ENCODE results near the gene MISP.
A peak's percentile ranks its signal among the peaks of the same experiment; 100 is the strongest.

The MISP gene

DNA sequence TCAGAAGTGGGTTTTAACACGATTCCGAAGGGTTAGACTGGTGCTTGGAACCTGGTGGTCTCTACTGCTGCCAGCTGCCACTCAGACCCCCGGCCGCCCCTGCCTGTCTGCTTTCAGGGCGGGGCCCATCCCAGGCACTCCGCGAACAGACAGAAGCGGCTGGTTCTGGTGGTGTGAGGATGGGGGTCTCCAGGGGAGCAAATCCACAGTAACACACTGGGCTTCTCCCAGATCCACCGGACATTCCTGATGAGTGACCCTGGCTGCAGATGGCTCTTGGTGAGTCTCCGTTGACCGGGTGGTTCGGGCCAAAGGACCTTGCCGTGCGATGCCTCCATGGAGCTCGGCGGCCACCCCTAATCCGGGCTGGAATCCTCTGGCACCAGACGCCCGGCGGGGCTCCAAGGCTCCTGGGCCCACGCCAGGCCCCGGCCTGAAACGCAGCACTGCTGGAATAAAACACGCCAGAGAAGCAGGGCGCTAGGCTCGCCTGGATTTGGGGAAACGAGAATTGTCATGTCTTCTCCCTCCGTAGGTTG lies 44.2 kb downstream of the MISP start:
- no peak for DNase-seq (ENCODE audit: extremely low spot score)
- TF ChIP-seq, protein P1, sequence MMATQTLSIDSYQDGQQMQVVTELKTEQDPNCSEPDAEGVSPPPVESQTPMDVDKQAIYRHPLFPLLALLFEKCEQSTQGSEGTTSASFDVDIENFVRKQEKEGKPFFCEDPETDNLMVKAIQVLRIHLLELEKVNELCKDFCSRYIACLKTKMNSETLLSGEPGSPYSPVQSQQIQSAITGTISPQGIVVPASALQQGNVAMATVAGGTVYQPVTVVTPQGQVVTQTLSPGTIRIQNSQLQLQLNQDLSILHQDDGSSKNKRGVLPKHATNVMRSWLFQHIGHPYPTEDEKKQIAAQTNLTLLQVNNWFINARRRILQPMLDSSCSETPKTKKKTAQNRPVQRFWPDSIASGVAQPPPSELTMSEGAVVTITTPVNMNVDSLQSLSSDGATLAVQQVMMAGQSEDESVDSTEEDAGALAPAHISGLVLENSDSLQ (IDR thresholded peaks at IDR 0.05) = no peak
- TF ChIP-seq FOXM1 (IDR thresholded peaks at IDR 0.05; ENCODE audit: borderline replicate concordance) (no peak), LEF1 (IDR thresholded peaks at IDR 0.05; ENCODE audit: borderline replicate concordance) (no peak), NFRKB (IDR thresholded peaks at IDR 0.05) (no peak), ELF4 (IDR thresholded peaks at IDR 0.05) (no peak)
- ChIA-PET POLR2A (interaction anchor here (1.5 kb wide), 1 partner anchor 69 kb away, joined by 3 read pairs; no protein-coding TSS in a partner anchor), CTCF (no interaction called here)

DNA sequence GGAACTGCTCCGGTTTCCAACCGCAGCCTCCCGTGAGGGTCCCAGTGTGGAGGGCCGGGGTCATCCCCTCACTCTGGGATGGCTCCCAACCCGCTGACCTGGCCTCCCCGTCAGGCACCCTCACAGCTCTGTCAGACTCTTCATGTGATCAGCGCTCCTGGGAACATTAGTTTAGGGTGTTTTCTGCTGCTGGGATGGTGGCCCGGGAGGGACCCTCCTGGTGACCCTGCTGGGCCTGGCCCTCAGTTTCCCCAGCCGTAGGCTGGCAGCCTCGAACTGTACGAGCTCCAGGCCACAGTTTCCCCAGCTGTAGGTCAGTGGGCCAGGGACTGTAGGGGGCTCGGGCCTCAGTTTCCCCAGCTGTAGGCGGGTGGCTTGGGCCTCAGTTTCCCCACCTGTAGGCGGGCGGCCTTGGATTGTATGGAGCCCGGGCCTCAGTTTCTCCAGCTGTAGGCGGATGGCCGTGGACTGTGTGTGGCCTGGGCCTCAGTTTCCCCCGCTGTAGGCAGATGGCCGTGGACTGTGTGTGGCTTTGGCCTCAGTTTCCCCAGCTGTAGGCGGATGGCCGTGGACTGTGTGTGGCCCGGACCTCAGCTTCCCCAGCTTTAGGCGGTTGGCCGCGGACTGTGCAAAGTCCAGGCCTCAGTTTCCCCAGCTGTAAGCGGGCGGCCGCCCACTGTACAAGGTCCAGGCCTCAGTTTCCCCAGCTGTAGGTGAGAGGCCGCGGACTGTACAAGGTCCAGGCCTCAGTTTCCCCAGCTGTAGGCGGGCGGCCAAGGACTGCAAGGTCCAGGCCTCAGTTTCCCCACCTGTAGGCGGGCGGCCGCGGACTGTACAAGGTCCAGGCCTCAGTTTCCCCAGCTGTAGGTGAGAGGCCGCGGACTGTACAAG lies 45.0 kb downstream of the MISP start:
- TF ChIP-seq SP1 (IDR thresholded peaks at IDR 0.05) (no peak), BHLHE40 (IDR thresholded peaks at IDR 0.05; ENCODE audit: borderline replicate concordance) (no peak), L3MBTL2 (conservative IDR thresholded peaks at IDR 0.05) (no peak), TARDBP (IDR thresholded peaks at IDR 0.05) (no peak), LEF1 (IDR thresholded peaks at IDR 0.05; ENCODE audit: borderline replicate concordance) (no peak), FOXM1 (IDR thresholded peaks at IDR 0.05; ENCODE audit: borderline replicate concordance) (no peak), HDGF (IDR thresholded peaks at IDR 0.05; ENCODE audit: borderline replicate concordance) (no peak), NFRKB (IDR thresholded peaks at IDR 0.05) (no peak), FOXA1 (IDR thresholded peaks at IDR 0.05) (no peak), ZNF384 (IDR thresholded peaks at IDR 0.05) (no peak), SUZ12 (IDR thresholded peaks at IDR 0.05) (no peak)
- TF ChIP-seq, protein P1 (IDR thresholded peaks at IDR 0.05) = no peak
- ChIA-PET POLR2A (interaction anchor here (1.5 kb wide), 1 partner anchor 68 kb away, joined by 3 read pairs; no protein-coding TSS in a partner anchor), CTCF (no interaction called here)
- no peak for DNase-seq (ENCODE audit: extremely low spot score)

DNA sequence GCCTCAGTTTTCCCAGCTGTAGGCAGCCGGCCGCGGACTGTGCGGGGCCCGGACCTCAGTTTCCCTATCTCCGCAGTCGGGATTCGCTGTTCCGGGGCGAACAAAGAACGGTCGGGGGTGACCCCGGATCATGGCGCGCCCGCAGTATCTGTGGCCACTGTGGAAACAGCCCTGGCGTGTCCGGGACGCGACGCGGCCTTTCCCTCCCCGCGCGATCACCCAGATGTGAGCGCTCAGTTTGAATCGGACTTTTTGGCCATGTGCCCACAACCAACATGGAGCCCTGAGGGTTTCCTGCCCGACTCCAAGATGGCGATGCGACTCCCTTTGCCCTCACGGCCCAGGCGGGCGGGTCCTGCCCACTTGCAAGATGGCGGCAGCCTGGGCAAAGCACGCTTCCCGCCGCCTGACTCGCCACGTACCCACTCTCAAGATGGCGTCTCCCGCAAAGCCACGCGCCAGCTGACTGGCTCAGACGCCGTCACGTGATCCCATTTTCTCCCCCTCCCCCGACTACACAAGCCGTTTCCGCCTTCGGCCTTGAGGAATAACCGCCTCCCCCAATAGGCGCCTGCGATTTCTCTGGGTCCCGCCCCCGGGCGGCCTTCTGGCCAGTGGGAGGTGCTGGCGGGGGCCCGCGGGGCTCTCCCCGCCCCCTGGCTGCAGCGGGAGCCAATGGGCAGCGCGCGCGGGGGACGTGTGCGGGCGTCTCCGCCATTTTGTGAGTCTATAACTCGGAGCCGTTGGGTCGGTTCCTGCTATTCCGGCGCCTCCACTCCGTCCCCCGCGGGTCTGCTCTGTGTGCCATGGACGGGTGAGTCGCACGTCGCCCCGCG lies 46.0 kb downstream of the MISP start, which contains the start of gene PTBP1:
Gene PTBP1 (plus strand): TSS at position 761 of the 836 bp plus-strand sequence. CDS start 46 bp downstream, at position 807.
- ChIA-PET CTCF (no interaction called here), POLR2A (interaction anchor here (0.6 to 1.0 kb wide), 3 partner anchors 19 to 52 kb away, joined by 3 read pairs; partner anchors contain the start of gene AZU1)
- no peak for TF ChIP-seq FOXA1 (IDR thresholded peaks at IDR 0.05)
- TF ChIP-seq HDGF (IDR thresholded peaks at IDR 0.05; ENCODE audit: borderline replicate concordance) = 0 out of 2 replicates have a peak, but pooled peaks have one; percentile 73
- TF ChIP-seq L3MBTL2 (conservative IDR thresholded peaks at IDR 0.05) = peak; percentile 64
- TF ChIP-seq SUZ12 (IDR thresholded peaks at IDR 0.05) = no peak
- no peak for TF ChIP-seq FOXK2 (IDR thresholded peaks at IDR 0.05)
- no peak for TF ChIP-seq CTBP1 (IDR thresholded peaks at IDR 0.05; ENCODE audit: borderline replicate concordance)
- TF ChIP-seq ZNF384 (IDR thresholded peaks at IDR 0.05) = no peak
- TF ChIP-seq ELF4 (IDR thresholded peaks at IDR 0.05) = peak; percentile 97
- TF ChIP-seq ARNT (IDR thresholded peaks at IDR 0.05) = no peak
- TF ChIP-seq, protein P1 (IDR thresholded peaks at IDR 0.05) = peak; percentile 97
- no peak for TF ChIP-seq LEF1 (IDR thresholded peaks at IDR 0.05; ENCODE audit: borderline replicate concordance)
- no peak; the same call in 1 of the 2 replicates for TF ChIP-seq NFRKB (IDR thresholded peaks at IDR 0.05)
- no peak; the same call in 1 of the 2 replicates for TF ChIP-seq SP1 (IDR thresholded peaks at IDR 0.05)
- no peak for TF ChIP-seq BHLHE40 (IDR thresholded peaks at IDR 0.05; ENCODE audit: borderline replicate concordance)
- no peak for TF ChIP-seq TARDBP (IDR thresholded peaks at IDR 0.05)
- no peak for TF ChIP-seq FOXM1 (IDR thresholded peaks at IDR 0.05; ENCODE audit: borderline replicate concordance)
- peak; percentile 95 for DNase-seq (ENCODE audit: extremely low spot score)

DNA sequence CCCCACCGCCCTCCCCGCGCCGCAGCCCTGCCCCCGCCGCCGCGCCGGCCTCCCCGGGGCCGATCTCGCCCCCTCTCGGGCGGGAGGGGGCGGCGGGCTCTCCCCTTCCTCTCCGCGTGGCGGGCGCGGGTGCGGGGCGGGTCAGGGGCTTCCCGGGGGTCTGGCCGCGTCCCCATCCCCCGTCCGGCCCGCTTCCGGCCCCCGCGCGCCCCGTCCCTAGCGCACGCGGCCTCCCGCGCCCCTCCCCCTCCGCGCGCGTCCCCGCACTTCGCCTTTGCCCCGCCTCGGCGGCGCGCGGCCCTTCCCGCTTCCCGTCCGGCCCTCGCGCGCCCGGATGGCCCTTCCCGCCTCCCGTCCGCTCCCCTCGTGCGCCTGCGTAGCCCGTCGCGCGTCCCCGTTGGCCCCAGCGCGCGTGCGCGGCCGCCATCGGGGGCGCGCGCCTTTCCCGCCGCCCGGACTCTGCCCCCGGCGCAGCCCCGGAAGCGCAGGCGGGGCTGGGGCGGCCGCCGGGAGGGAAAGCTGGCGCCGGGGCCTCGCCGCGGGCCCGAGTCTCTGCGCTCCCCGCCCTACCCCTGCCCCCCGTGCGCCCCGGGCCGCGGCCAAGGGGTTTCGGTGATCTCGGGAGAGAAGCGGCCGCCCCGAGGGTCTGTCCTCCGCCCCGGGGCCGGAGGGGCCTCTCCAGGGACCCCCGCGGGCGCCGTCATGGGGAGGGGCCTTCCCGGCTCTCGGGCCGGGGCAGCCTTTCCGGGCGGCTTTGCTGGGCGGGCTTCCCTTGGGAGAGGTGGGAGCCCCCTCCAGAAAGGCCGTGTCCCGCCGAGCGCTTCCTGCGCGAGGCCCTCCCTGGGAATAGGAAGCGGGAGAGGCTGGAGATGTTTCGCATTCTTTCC lies 46.9 kb downstream of the MISP start:
- POLR2A ChIA-PET = interaction anchor here (1.0 to 1.6 kb wide), 4 partner anchors 9 to 122 kb away, joined by 3 to 8 read pairs (median 4); no protein-coding TSS in a partner anchor
- DNase-seq (ENCODE audit: extremely low spot score) = peak; percentile 89
- TF ChIP-seq FOXM1 (IDR thresholded peaks at IDR 0.05; ENCODE audit: borderline replicate concordance) (0 out of 2 replicates have a peak, but pooled peaks have one; percentile 14), ARNT (IDR thresholded peaks at IDR 0.05) (peak; percentile 55; the same call in 1 of the 2 replicates), ELF4 (IDR thresholded peaks at IDR 0.05) (no peak)
- CTCF ChIA-PET = no interaction called here

All from HEK293T (cell line).